HepG2 (cell line): ENCODE results near the gene C1QTNF12. TPM values are rescaled to one million over a fixed set of nuclear protein-coding genes. Genes with fewer than 3 reads are reported as not detected.
A peak's percentile ranks its signal among the peaks of the same experiment; 100 is the strongest.

Experiments
- ATAC-seq: fragments of 200-7000 bp; cut with Tn5 transposase; 3 replicates; pipeline ENCODE4 v1.9.1; 2020; ENCODE audit warnings: mild to moderate bottlenecking, moderate library complexity
- BruUV-seq: library from RNA; stranded (reverse); fragments of 400-500 nt; replicated peaks from 2 replicates; lab custom pipeline; 2021; lab: Mats Ljungman, UMichigan
- CTCF ChIA-PET: fragments of 300-600 bp; formaldehyde crosslinking; extraction: SDS; loops from one replicate; lab custom pipeline; 2021; ENCODE audit warnings: low total read pairs, inconsistent platforms, low intra/inter-chr PET ratio; lab: Yijun Ruan, JAX
- POLR2A ChIA-PET: fragments of 350-600 bp; sonication (Branson Sonifier 250); formaldehyde crosslinking; loops from one replicate; lab custom pipeline; 2020; ENCODE audit warnings: antibody characterized with exemption, inconsistent platforms; lab: Yijun Ruan, JAX
- DNase-seq: peaks from one replicate; pipeline ENCODE4 v3.0.0-alpha.2; 2015; ENCODE audit warnings: low spot score
- FAIRE-seq: peaks from 3 replicates; lab custom pipeline; 2011; peaks lifted over from hg19 to GRCh38; lab: Jason Lieb, UNC
- H2AFZ ChIP-seq: one replicate; pipeline ENCODE4 v1.6.1; 2011; ENCODE audit warnings: low read length, inconsistent platforms
- H3K27ac ChIP-seq: fragments of 300-600 bp; 3 replicates; pipeline ENCODE4 v1.8.0; 2011; ENCODE audit warnings: mixed run types, mild to moderate bottlenecking, mixed read lengths, low read length, inconsistent platforms; ENCODE audit not compliant: insufficient read depth; ENCODE audit errors: extremely low read length
- H3K27me3 ChIP-seq, 2 experiments: fragments of 200-600 bp in 1 of 2; 2 replicates in 1 of 2; 3 replicates in 1 of 2; pipeline versions ENCODE4 v1.6.0 to v1.8.0; 2011; ENCODE audit warnings: low read length in 2 of 2, mild to moderate bottlenecking in 2 of 2, moderate library complexity in 2 of 2, inconsistent platforms in 1 of 2; ENCODE audit not compliant: insufficient read depth in 2 of 2, control insufficient read depth in 1 of 2
- H3K36me3 ChIP-seq, 2 experiments: fragments of 200-600 bp in 1 of 2; replicated peaks in 1 of 2; 2 replicates in 1 of 2; 3 replicates in 1 of 2; pipeline versions ENCODE4 v1.5.1 to v1.8.0; 2011; ENCODE audit warnings: low read length in 2 of 2, inconsistent platforms in 1 of 2; ENCODE audit not compliant: insufficient read depth in 2 of 2, control insufficient read depth in 1 of 2
- H3K4me1 ChIP-seq: 2 replicates; pipeline ENCODE4 v1.5.1; 2012; ENCODE audit warnings: low read length, inconsistent platforms; ENCODE audit not compliant: insufficient read depth
- H3K4me2 ChIP-seq: 2 replicates; pipeline ENCODE4 v1.6.0; 2011; ENCODE audit warnings: low read depth, low read length, inconsistent platforms
- H3K4me3 ChIP-seq, 3 experiments: fragments of 200-600 bp in 1 of 3; sonication (generic), shearing (Covaris generic) in 1 of 3; replicated peaks in 1 of 3; 2 replicates each; pipeline ENCODE4 v1.5.1; 2011 to 2016; ENCODE audit warnings: low read length in 3 of 3, inconsistent platforms in 2 of 3, low read depth in 2 of 3, mild to moderate bottlenecking in 2 of 3, control low read depth in 1 of 3, mixed read lengths in 1 of 3; ENCODE audit not compliant: insufficient read depth in 1 of 3
- H3K79me2 ChIP-seq: one replicate; pipeline ENCODE4 v1.6.1; 2011; ENCODE audit warnings: low read length, inconsistent platforms; ENCODE audit not compliant: insufficient read depth
- H3K9ac ChIP-seq: 2 replicates; pipeline ENCODE4 v1.6.0; 2011; ENCODE audit warnings: mild to moderate bottlenecking, low read depth, low read length, inconsistent platforms; ENCODE audit not compliant: insufficient read depth
- H3K9me3 ChIP-seq: 2 replicates; pipeline ENCODE4 v1.5.1; 2012; ENCODE audit warnings: mild to moderate bottlenecking, low read length
- H4K20me1 ChIP-seq: 2 replicates; pipeline ENCODE4 v1.6.0; 2011; ENCODE audit warnings: inconsistent platforms, mild to moderate bottlenecking, low read length, moderate library complexity; ENCODE audit not compliant: insufficient read depth
- BCL6 ChIP-seq: IDR thresholded peaks from 2 replicates; pipeline ENCODE4 v1.6.1; 2016; ENCODE audit warnings: missing genetic modification reagents, missing compliant biosample characterization
- CEBPZ ChIP-seq: IDR thresholded peaks from 2 replicates; pipeline ENCODE4 v1.6.1; 2012; ENCODE audit warnings: low read length, improper control_type of control experiment
- MTA3 ChIP-seq: sonication (generic); formaldehyde crosslinking; IDR thresholded peaks from 2 replicates; pipeline ENCODE4 v1.4.0; 2020; ENCODE audit warnings: missing genetic modification reagents
- SOX13 ChIP-seq, 3 experiments: fragments of 450-650 bp in 1 of 3; sonication (generic) in 1 of 3; formaldehyde crosslinking in 1 of 3; IDR thresholded peaks in 2 of 3; conservative IDR thresholded peaks in 1 of 3; 2 replicates each; pipeline versions ENCODE4 v1.5.0 to v1.6.1; 2016 to 2020; ENCODE audit warnings: antibody characterized with exemption in 1 of 3, mild to moderate bottlenecking in 1 of 3, missing compliant biosample characterization in 1 of 3, missing genetic modification reagents in 1 of 3, moderate library complexity in 1 of 3
- STAT5B ChIP-seq: sonication (generic); formaldehyde crosslinking; IDR thresholded peaks from 2 replicates; pipeline ENCODE4 v1.4.0; 2020; ENCODE audit warnings: missing genetic modification reagents
- ZFP82 ChIP-seq: sonication (generic); formaldehyde crosslinking; IDR thresholded peaks from 2 replicates; pipeline ENCODE4 v1.5.1; 2020; ENCODE audit warnings: mild to moderate bottlenecking, missing genetic modification reagents, borderline replicate concordance
- ZNF292 ChIP-seq: sonication (generic); formaldehyde crosslinking; IDR thresholded peaks from 2 replicates; pipeline ENCODE4 v1.8.1; 2022; ENCODE audit warnings: mild to moderate bottlenecking, low read depth, missing genetic modification reagents, borderline replicate concordance
- ZNF512B ChIP-seq: sonication (generic); formaldehyde crosslinking; IDR thresholded peaks from 2 replicates; pipeline ENCODE4 v1.5.1; 2020; ENCODE audit warnings: missing genetic modification reagents, mild to moderate bottlenecking, borderline replicate concordance
- ZNF556 ChIP-seq: sonication (generic); formaldehyde crosslinking; IDR thresholded peaks from 2 replicates; pipeline ENCODE4 v1.4.0; 2020; ENCODE audit warnings: mild to moderate bottlenecking, missing genetic modification reagents, borderline replicate concordance
- ZXDC ChIP-seq: sonication (generic); formaldehyde crosslinking; IDR thresholded peaks from 2 replicates; pipeline ENCODE4 v1.5.0; 2020; ENCODE audit warnings: mild to moderate bottlenecking, missing genetic modification reagents
- WGBS: methylation state at CpG from one replicate; pipeline ENCODE4 v1.1.6; 2017; ENCODE audit warnings: low lambda C conversion rate; 5-methylcytosine and 5-hydroxymethylcytosine counted together
- in situ Hi-C: cut with HindIII; loops from 2 replicates; pipeline ENCODE4 v1.10.0; 2017; ENCODE audit warnings: low pct_unique_long_range_greater_than_20kb; ENCODE audit not compliant: extremely low pct_ligation_motif_present
- intact Hi-C: fragments of 100-400 bp; cut with micrococcal nuclease; formaldehyde crosslinking; loops from one replicate; pipeline ENCODE4 v1.10.0; 2022; ENCODE audit not compliant: unreplicated experiment
- polyA plus RNA-seq, 8 experiments: library from polyadenylated mRNA; depleted of rRNA in 3 of 8; stranded (reverse) in 7 of 8; unstranded in 1 of 8; fragments of >200 nt; fragmentation: Illumina TruSeq in 4 of 8; extraction: Trizol in 4 of 8; gene quantifications; 2 replicates each; pipeline versions ENCODE4 v1.2.1 to v1.2.3, GENCODE V29; 2011 to 2016; ENCODE audit warnings: low read depth in 4 of 8, missing spikeins in 1 of 8, mixed read lengths in 1 of 8; ENCODE audit not compliant: insufficient read depth in 1 of 8
- total RNA-seq, 5 experiments: library from RNA; depleted of rRNA; stranded (reverse); fragments of >200 nt; fragmentation: Illumina TruSeq; extraction: Trizol; gene quantifications; 2 replicates each; pipeline ENCODE4 v1.2.3, GENCODE V29; 2016; ENCODE audit warnings: low read depth in 1 of 5

Gene C1QTNF12
- total and polyA plus RNA-seq, 2 of the 13 experiments (the other 11 are each of a cell fraction or from before 2014, with no cell fraction given): 0.18 to 0.64 TPM

GRCh38 chr1:1287288-1288110 is 41.0 kb upstream of the C1QTNF12 start:
- FAIRE-seq: no peak
- Histone ChIP-seq H3K9me3 (no peaks in the 10 kb centered on the region), H4K20me1 (no peaks in the 10 kb centered on the region), H3K4me2 (peak overlapping the region; percentile 58), H3K4me3 (peak overlapping the region in 2 of 3 experiments; percentile 5 to 54; a peak in 3 of 6 replicates), H3K27ac (no peak overlapping the region), H3K79me2 (no peaks in the 10 kb centered on the region), H3K9ac (no peak overlapping the region), H3K4me1 (peaks cover 35% of the 10 kb centered on the region), H2AFZ (no peak overlapping the region), H3K36me3 (no peaks in the 10 kb centered on the region), H3K27me3 (peaks cover 0 to 2% of the 10 kb centered on the region in 2 experiments; a peak in 1 of 5 replicates)
- intact Hi-C loops: no loop called here
- POLR2A ChIA-PET: interaction anchor here (1.1 to 1.9 kb wide), 6 partner anchors 14 to 281 kb away, joined by 3 to 5 read pairs (median 3); partner anchors contain the start of genes AURKAIP1, ISG15 and UBE2J2
- in situ Hi-C loops: no loop called here
- CTCF ChIA-PET: no interaction called here
- ATAC-seq: peak; percentile 51
- 67% methylated on average over 6 of the region's 46 CpGs for WGBS
- no peak for DNase-seq
- BruUV-seq: no TSS peak
- TF ChIP-seq BCL6 (CRISPR knock-in tag) (0 out of 2 replicates have a peak, but pooled peaks have one; percentile 20), ZNF292 (CRISPR knock-in tag) (peak; percentile 81), CEBPZ (no peak), ZNF512B (no peak), ZFP82 (CRISPR knock-in tag) (no peak), SOX13 (IDR thresholded peaks at IDR 0.05) (no peak), SOX13 (CRISPR knock-in tag; conservative IDR thresholded peaks at IDR 0.05 in 1 of 2, IDR thresholded peaks at IDR 0.05 in 1 of 2) (0 out of 4 replicates have a peak, but pooled peaks of 1 of the 2 experiments have one; percentile 13), MTA3 (CRISPR knock-in tag) (no peak), ZXDC (CRISPR knock-in tag) (no peak), ZNF556 (CRISPR knock-in tag) (peak; percentile 71; the same call in 1 of the 2 replicates), STAT5B (no peak)
